GM19023 (cell line): ENCODE results near the gene SOST.

Experiments used
- ATAC-seq: cut with Tn5 transposase; IDR thresholded peaks from one replicate; pipeline ENCODE4 v1.9.1; 2021; ENCODE audit warnings: mild to moderate bottlenecking, moderate library complexity; ENCODE audit not compliant: unreplicated experiment

The SOST gene

GRCh38 chr17:43745541-43745940 lies 13.1 kb downstream of the SOST start:
- no peak for ATAC-seq

GRCh38 chr17:43741636-43742035 lies 17.0 kb downstream of the SOST start:
- ATAC-seq, result no peak

GRCh38 chr17:43740541-43740940 lies 18.1 kb downstream of the SOST start:
- ATAC-seq, result no peak

GRCh38 chr17:43737722-43738121 lies 20.9 kb downstream of the SOST start:
- ATAC-seq, result no peak

DNA sequence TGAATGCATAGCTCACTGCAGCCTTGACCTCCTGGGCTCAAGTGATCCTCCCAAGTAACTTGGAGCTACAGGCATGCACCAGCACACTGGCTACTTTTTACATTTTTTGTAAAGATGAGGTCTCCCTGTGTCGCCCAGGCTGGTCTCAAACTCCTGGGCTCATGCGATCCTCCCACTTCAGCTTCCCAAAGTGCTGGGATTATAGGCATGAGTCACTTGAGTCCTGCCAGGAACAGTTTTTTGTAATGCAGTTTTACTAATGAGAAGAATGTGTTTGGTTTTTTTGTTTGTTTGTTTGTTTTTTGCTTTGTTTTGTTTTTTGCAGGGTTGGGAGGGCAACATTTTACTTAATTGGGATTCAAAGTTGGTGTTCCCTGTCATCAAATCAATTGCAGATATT lies 22.2 kb downstream of the SOST start:
- ATAC-seq, result no peak

GRCh38 chr17:43734376-43734775 lies 24.2 kb downstream of the SOST start:
- no peak for ATAC-seq

DNA sequence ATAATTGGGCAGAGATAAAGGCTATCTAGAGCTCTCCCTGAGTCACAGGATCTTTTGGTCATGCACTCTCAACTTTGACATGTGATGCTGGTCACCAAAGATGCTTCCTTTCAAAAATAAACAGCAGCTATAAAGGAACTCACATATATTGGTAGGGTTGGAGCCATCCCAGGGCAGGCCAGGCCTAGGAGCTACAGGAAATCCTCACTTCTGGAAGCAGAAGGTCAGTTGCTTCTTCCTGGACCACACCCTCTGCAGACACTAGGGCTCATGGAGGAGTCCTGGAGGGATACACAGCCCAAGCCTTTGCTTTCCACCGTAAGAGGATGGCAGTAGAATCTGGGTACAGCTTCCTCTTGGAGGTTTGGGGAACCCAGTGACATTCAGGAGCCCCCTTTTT lies 24.6 kb downstream of the SOST start:
- ATAC-seq, result no peak

GRCh38 chr17:43732958-43733357 lies 25.6 kb downstream of the SOST start:
- no peak for ATAC-seq

GRCh38 chr17:43728081-43728480 lies 30.5 kb downstream of the SOST start:
- ATAC-seq, result no peak

DNA sequence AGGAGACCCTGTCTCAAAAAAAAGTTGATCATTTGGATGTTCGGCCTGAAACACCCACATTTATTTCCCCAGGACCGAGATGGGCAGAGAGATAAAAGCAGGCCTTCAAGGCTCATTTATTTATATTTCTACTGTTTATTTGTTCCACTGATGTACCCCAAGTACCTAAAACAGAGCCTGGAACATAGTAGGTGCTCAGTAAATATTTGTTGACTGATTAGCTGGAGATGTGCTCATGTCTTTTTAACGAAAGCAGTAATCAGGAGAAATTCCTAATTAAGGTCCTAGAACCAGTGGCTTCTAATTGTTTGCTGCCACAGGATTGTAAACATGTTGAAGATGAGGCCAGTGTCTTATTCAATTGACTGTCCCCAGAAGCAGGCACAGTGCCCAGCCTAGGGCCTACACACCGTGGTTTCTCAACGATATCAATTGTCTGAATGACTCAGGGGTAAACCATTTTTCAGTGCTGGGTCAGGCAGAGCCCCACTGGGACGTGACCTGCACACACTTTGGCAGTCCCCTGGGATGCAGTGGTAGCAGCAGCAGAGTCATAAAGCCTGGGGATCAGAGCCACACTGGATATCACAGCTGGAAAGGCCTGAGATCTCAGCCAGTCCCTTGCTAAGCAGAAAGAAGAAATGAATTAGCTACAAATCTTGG lies 34.8 kb downstream of the SOST start:
- ATAC-seq, result no peak

GRCh38 chr17:43722870-43723665 lies 35.5 kb downstream of the SOST start:
- ATAC-seq, result no peak

GRCh38 chr17:43722269-43722619 lies 36.3 kb downstream of the SOST start:
- ATAC-seq, result no peak

DNA sequence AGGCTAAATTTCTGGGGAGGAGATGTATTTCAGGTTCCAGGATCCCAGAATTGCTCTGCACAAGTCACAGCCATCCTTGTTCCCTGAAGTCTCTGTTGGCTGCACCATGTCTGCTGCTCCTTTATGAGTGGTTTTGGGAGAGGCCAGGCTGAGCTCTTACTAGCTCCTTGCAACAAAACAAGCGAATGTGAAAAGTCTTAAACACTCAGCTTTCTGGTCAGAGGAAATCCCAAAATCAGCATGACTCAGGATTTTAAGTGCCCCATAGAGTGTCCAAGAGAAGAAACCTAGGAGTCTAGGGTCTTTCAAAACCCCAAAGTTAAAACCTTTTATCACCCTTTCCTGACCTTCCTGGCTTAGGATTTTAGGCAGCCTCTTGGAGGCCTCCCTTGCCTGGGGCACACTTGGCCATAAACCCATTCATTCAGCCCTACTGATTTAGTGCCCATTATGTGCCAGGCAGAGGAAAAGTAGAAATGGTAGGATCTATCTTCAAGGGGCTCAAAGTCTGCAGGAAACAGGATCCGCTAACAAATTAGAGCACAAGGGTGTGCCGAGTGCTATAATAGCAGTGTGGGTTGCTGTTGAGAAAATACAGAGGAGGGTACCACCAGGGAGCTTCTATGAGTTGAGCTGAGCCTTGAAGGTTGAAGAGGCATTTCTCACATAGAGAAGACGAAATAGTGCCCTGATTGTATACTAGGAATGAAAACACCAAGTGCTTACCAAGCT lies 36.9 kb downstream of the SOST start:
- no peak for ATAC-seq

DNA sequence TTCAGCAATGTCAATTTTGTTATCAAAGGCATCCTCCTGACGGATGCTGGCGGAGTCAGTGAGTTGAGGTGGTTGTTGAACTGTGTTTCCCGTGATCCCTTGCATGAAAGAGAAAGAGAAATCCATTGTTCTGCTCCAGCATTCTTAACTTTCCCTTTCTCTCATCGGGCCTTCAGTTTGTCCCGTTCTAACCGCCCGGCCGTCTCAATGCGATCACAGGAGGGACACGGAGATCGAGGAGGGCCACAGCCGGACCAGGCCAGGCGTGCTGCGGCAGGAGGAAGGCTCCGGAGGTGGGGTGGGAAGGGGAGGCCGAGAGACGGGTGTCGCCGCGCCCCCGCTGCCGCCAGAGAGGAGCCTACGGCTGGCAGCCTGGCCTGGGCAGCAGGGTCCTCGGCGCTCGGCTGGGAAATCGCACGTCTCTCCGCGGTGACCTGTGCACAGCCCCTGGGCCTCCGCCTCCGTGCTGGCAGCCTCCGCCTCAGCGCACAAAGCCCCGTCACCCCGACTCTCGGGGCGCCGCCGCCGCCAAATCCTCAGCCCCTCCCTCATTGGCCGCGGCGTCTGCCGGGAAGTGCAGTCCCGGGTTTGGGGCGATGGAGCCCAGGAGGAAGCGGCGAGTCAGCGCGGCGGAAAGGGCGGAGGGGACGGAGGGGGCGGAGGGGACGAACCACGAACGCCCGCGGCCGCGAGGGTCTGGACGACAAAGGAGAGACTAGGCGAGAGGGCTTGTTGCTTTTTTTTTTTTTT lies 38.1 kb downstream of the SOST start:
- ATAC-seq, result peak; percentile 67

DNA sequence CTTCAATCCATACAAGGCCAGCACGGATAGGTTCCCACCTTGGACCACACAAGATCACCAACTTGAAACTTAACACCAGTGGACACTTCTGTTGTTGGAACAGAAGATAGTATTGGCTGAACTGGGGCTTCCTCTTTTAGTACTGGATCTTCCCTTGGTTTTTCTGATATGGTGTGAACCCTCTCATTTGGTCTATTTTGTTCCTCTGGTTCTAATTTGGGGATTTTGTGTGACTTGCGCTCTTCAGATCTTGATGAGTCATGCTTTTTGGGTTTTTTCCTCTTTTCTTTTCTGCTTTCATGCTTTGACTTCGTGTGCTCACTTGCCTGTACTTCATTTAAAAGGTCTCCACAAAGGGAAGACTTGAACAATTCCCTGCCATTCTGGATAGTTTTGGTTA lies 39.0 kb downstream of the SOST start:
- ATAC-seq, result no peak

GRCh38 chr17:43718544-43718943 lies 40.0 kb downstream of the SOST start:
- no peak for ATAC-seq

- no peak for ATAC-seq
These were observed 40.7 kb downstream of the SOST start for GRCh38 chr17:43717913-43718312.

GRCh38 chr17:43714465-43715149 lies 44.0 kb downstream of the SOST start:
- no peak for ATAC-seq

GRCh38 chr17:43713494-43714162 lies 45.0 kb downstream of the SOST start:
- ATAC-seq, result no peak

- no peak for ATAC-seq
These were observed 46.2 kb downstream of the SOST start for GRCh38 chr17:43712397-43712796.
